GM12878 (cell line): Measurements from ENCODE around the gene PLXNA4. TPM values are rescaled to one million over a fixed set of nuclear protein-coding genes. Genes with fewer than 3 reads are reported as not detected.

Experiments
- ATAC-seq: fragments of 200-7000 bp; cut with Tn5 transposase; 3 replicates; pipeline ENCODE4 v1.9.1; 2020; ENCODE audit warnings: mild to moderate bottlenecking, moderate library complexity
- BruUV-seq: library from RNA; stranded (reverse); fragments of 400-500 nt; replicated peaks from 2 replicates; lab custom pipeline; 2021; lab: Mats Ljungman, UMichigan
- CTCF ChIA-PET: fragments of 300-600 bp; sonication (Branson Sonifier 250); formaldehyde crosslinking; extraction: SDS; loops from one replicate; lab custom pipeline; 2021; ENCODE audit warnings: inconsistent platforms; lab: Yijun Ruan, JAX
- POLR2A ChIA-PET: fragments of 350-600 bp; formaldehyde crosslinking; extraction: SDS; loops from one replicate; lab custom pipeline; 2021; ENCODE audit warnings: inconsistent platforms; lab: Charles Lee
- RAD21 ChIA-PET: fragments of 300-600 bp; sonication (Branson Sonifier 250); formaldehyde crosslinking; loops from one replicate; lab custom pipeline; 2023; ENCODE audit warnings: antibody characterized with exemption; ENCODE audit not compliant: unreplicated experiment; lab: Charles Lee
- SMC1A ChIA-PET: fragments of 300-600 bp; sonication (Branson Sonifier 250); formaldehyde crosslinking; loops from one replicate; lab custom pipeline; 2023; ENCODE audit not compliant: unreplicated experiment, uncharacterized antibody; lab: Charles Lee
- DNase-seq: peaks from one replicate; pipeline ENCODE4 v3.0.0-alpha.2; 2011; ENCODE audit warnings: low read depth, low spot score
- FAIRE-seq: peaks from 3 replicates; lab custom pipeline; 2011; peaks lifted over from hg19 to GRCh38; lab: Jason Lieb, UNC
- H2AFZ ChIP-seq: 2 replicates; pipeline ENCODE4 v1.6.0; 2011; ENCODE audit warnings: low read depth, low read length, control low read depth; ENCODE audit not compliant: control insufficient read depth
- H3K27ac ChIP-seq: 2 replicates; pipeline ENCODE4 v1.5.1; 2011; ENCODE audit warnings: control low read depth; ENCODE audit not compliant: control insufficient read depth, insufficient read depth
- H3K27me3 ChIP-seq, 2 experiments: replicated peaks in 1 of 2; 2 replicates each; pipeline versions ENCODE4 v1.6.0 to v1.6.1; 2011; ENCODE audit warnings: low read length in 1 of 2; ENCODE audit not compliant: control insufficient read depth in 2 of 2, insufficient read depth in 2 of 2
- H3K36me3 ChIP-seq, 2 experiments: 2 replicates each; pipeline ENCODE4 v1.5.1; 2011; ENCODE audit warnings: low read length in 1 of 2; ENCODE audit not compliant: control insufficient read depth in 2 of 2, insufficient read depth in 2 of 2
- H3K4me1 ChIP-seq: 2 replicates; pipeline ENCODE4 v1.6.1; 2011; ENCODE audit warnings: mild to moderate bottlenecking, low read length, moderate library complexity, mixed read lengths; ENCODE audit not compliant: control insufficient read depth, insufficient read depth
- H3K4me2 ChIP-seq: 2 replicates; pipeline ENCODE4 v1.6.0; 2011; ENCODE audit warnings: control low read depth; ENCODE audit not compliant: control insufficient read depth, insufficient read depth
- H3K4me3 ChIP-seq: fragments of 200-600 bp; sonication (generic); 2 replicates; pipeline ENCODE4 v1.5.1; 2016
- H3K79me2 ChIP-seq: 2 replicates; pipeline ENCODE4 v1.6.0; 2011; ENCODE audit warnings: low read length; ENCODE audit not compliant: control insufficient read depth, insufficient read depth
- H3K9ac ChIP-seq: 2 replicates; pipeline ENCODE4 v1.8.0; 2011; ENCODE audit warnings: low read length, control low read depth, mixed read lengths; ENCODE audit not compliant: control insufficient read depth, insufficient read depth
- H3K9me3 ChIP-seq: replicated peaks from 3 replicates; pipeline ENCODE4 v1.5.1; 2011; ENCODE audit warnings: mild to moderate bottlenecking, low read length; ENCODE audit not compliant: control insufficient read depth, insufficient read depth
- H4K20me1 ChIP-seq: 2 replicates; pipeline ENCODE4 v1.6.0; 2011; ENCODE audit not compliant: control insufficient read depth, insufficient read depth
- POLR2AphosphoS2 ChIP-seq: IDR thresholded peaks from 2 replicates; pipeline ENCODE4 v1.6.1; 2011; ENCODE audit warnings: low read depth, mild to moderate bottlenecking, low read length, improper control_type of control experiment, moderate library complexity
- REST ChIP-seq: IDR thresholded peaks from 2 replicates; pipeline ENCODE4 v1.6.1; 2012; ENCODE audit warnings: mild to moderate bottlenecking, low read depth, low read length
- SMARCA5 ChIP-seq: fragments of 450-650 bp; IDR thresholded peaks from 2 replicates; pipeline ENCODE4 v1.6.1; 2017; ENCODE audit warnings: mild to moderate bottlenecking
- WGBS: methylation state at CpG from one replicate; pipeline ENCODE4 v1.1.6; 2016; ENCODE audit warnings: low lambda C conversion rate; ENCODE audit not compliant: insufficient replicate concordance, insufficient coverage; ENCODE audit errors: missing lambda C conversion rate; 5-methylcytosine and 5-hydroxymethylcytosine counted together
- in situ Hi-C: fragments of 300-500 bp; cut with MboI; formaldehyde crosslinking; loops from 9 replicates; pipeline ENCODE4 v1.14.3; 2018; ENCODE audit warnings: mixed read lengths
- intact Hi-C: fragments of 100-400 bp; cut with micrococcal nuclease; formaldehyde crosslinking; loops from one replicate; pipeline ENCODE4 v1.14.2; 2022; ENCODE audit not compliant: unreplicated experiment
- polyA plus RNA-seq, 11 experiments: library from polyadenylated mRNA; depleted of rRNA in 4 of 11; unstranded in 6 of 11; stranded (reverse) in 5 of 11; fragments of >200 nt; fragmentation: Nextera tagmentation in 4 of 11; fragmentation: Illumina TruSeq in 1 of 11; extraction: Ambion mirVana in 4 of 11; extraction: Trizol in 1 of 11; gene quantifications; 1 replicate in 1 of 11; 2 replicates in 10 of 11; pipeline versions ENCODE4 v1.2.1 to v1.2.3, GENCODE V29; 2011 to 2016; ENCODE audit warnings: inconsistent platforms in 2 of 11, missing spikeins in 2 of 11, low read depth in 1 of 11
- total RNA-seq, 4 experiments: library from RNA; depleted of rRNA in 3 of 4; stranded (reverse); fragments of >200 nt in 3 of 4; fragmentation: Illumina TruSeq in 1 of 4; extraction: Trizol in 1 of 4; gene quantifications; 2 replicates each; pipeline versions ENCODE4 v1.2.1 to v1.2.3, GENCODE V29; 2013 to 2021

PLXNA4 gene
- total and polyA plus RNA-seq, 10 of the 15 experiments (the other 5 are each of a cell fraction or from before 2014, with no cell fraction given), result 0.03 TPM; not detected in 9

- CTCF ChIA-PET, result no interaction called here
- DNase-seq, result no peak
- SMC1A ChIA-PET, result no interaction called here
- Histone ChIP-seq H3K4me2 (no peak overlapping the region), H3K4me1 (no peaks in the 10 kb centered on the region), H2AFZ (no peak overlapping the region), H3K36me3 (no peaks in the 10 kb centered on the region), H3K79me2 (no peaks in the 10 kb centered on the region), H3K9me3 (no peaks in the 10 kb centered on the region)
- ATAC-seq, result no peak
- in situ Hi-C loops, result no loop called here
- no TSS peak for BruUV-seq
- TF ChIP-seq POLR2AphosphoS2, result no peak
- peak; percentile 67; the same call in 1 of the 2 replicates for TF ChIP-seq REST
- no peak for TF ChIP-seq SMARCA5
- TF ChIP-seq, all 136 proteins: peak for 1
- WGBS, result 5% methylated on average over 5 of the region's 5 CpGs
- no peak overlapping the region for H3K9ac ChIP-seq
- intact Hi-C loops, result no loop called here
- RAD21 ChIA-PET, result no interaction called here
- H4K20me1 ChIP-seq, result no peaks in the 10 kb centered on the region
- H3K4me3 ChIP-seq, result no peak overlapping the region
- H3K27me3 ChIP-seq, result no peaks in the 10 kb centered on the region
- POLR2A ChIA-PET, result no interaction called here
- H3K27ac ChIP-seq, result no peak overlapping the region
- no peak for FAIRE-seq
These were observed 441.3 kb downstream of the PLXNA4 start for GRCh38 chr7:132134814-132135445.
